ENCODE measurements around the gene DDX18.

DDX18 gene

GRCh38 chr2:117851969-117852368, 37.5 kb downstream of the DDX18 start:
- Histone ChIP-seq H3K9me2 (replicated peaks; ENCODE audit: insufficient read depth, low read length) (no peaks in the 10 kb centered on the region), H3K4me3 (ENCODE audit: low read length) (no peak overlapping the region), H4K20me1 (ENCODE audit: insufficient read depth, low read length) (no peaks in the 10 kb centered on the region), H3K36me3 (replicated peaks; ENCODE audit: insufficient read depth, low read length) (no peaks in the 10 kb centered on the region), H3K27me3 (replicated peaks; ENCODE audit: insufficient read depth, low read length) (no peaks in the 10 kb centered on the region), H3K9me3 (replicated peaks; ENCODE audit: insufficient read depth, low read length) (no peaks in the 10 kb centered on the region), H3K27ac (ENCODE audit: low read length) (no peak overlapping the region), H2AFZ (ENCODE audit: low read length) (no peak overlapping the region), H3K79me2 (ENCODE audit: low read length) (no peaks in the 10 kb centered on the region), H3F3A (ENCODE audit: insufficient read depth, low read length) (no peaks in the 10 kb centered on the region), H3K9ac (ENCODE audit: low read length) (no peak overlapping the region), H3K4me2 (ENCODE audit: low read depth, low read length) (no peak overlapping the region), H3K4me1 (ENCODE audit: low read length) (no peaks in the 10 kb centered on the region)
- TF ChIP-seq EZH2 (optimal IDR thresholded peaks at IDR 0.05; ENCODE audit: low read depth, low read length): no peak
- no peak for TF ChIP-seq EZH2phosphoT487 (IDR thresholded peaks at IDR 0.05; ENCODE audit: low read length)
- TF ChIP-seq CTCF (IDR thresholded peaks at IDR 0.05; ENCODE audit: low read length): no peak
- DNase-seq: no peak

GRCh38 chr2:117853316-117853715, 38.8 kb downstream of the DDX18 start:
- no peaks in the 10 kb centered on the region for H3K9me2 ChIP-seq (replicated peaks; ENCODE audit: insufficient read depth, low read length)
- H3K4me2 ChIP-seq (ENCODE audit: low read depth, low read length): no peak overlapping the region
- no peaks in the 10 kb centered on the region for H3K79me2 ChIP-seq (ENCODE audit: low read length)
- no peak overlapping the region for H3K27ac ChIP-seq (ENCODE audit: low read length)
- no peaks in the 10 kb centered on the region for H3F3A ChIP-seq (ENCODE audit: insufficient read depth, low read length)
- no peak for DNase-seq
- H2AFZ ChIP-seq (ENCODE audit: low read length): no peak overlapping the region
- no peaks in the 10 kb centered on the region for H3K4me1 ChIP-seq (ENCODE audit: low read length)
- H3K9ac ChIP-seq (ENCODE audit: low read length): no peak overlapping the region
- no peaks in the 10 kb centered on the region for H3K27me3 ChIP-seq (replicated peaks; ENCODE audit: insufficient read depth, low read length)
- no peaks in the 10 kb centered on the region for H4K20me1 ChIP-seq (ENCODE audit: insufficient read depth, low read length)
- no peak overlapping the region for H3K4me3 ChIP-seq (ENCODE audit: low read length)
- TF ChIP-seq EZH2 (optimal IDR thresholded peaks at IDR 0.05; ENCODE audit: low read depth, low read length) (no peak), EZH2phosphoT487 (IDR thresholded peaks at IDR 0.05; ENCODE audit: low read length) (no peak), CTCF (IDR thresholded peaks at IDR 0.05; ENCODE audit: low read length) (no peak)
- no peaks in the 10 kb centered on the region for H3K36me3 ChIP-seq (replicated peaks; ENCODE audit: insufficient read depth, low read length)
- H3K9me3 ChIP-seq (replicated peaks; ENCODE audit: insufficient read depth, low read length): no peaks in the 10 kb centered on the region

GRCh38 chr2:117853873-117854272, 39.4 kb downstream of the DDX18 start:
- H3K9ac ChIP-seq (ENCODE audit: low read length): no peak overlapping the region
- no peak overlapping the region for H3K4me3 ChIP-seq (ENCODE audit: low read length)
- TF ChIP-seq EZH2phosphoT487 (IDR thresholded peaks at IDR 0.05; ENCODE audit: low read length) (no peak), CTCF (IDR thresholded peaks at IDR 0.05; ENCODE audit: low read length) (no peak), EZH2 (optimal IDR thresholded peaks at IDR 0.05; ENCODE audit: low read depth, low read length) (no peak)
- no peaks in the 10 kb centered on the region for H3K9me2 ChIP-seq (replicated peaks; ENCODE audit: insufficient read depth, low read length)
- no peak for DNase-seq
- H3K79me2 ChIP-seq (ENCODE audit: low read length): no peaks in the 10 kb centered on the region
- H3K9me3 ChIP-seq (replicated peaks; ENCODE audit: insufficient read depth, low read length): no peaks in the 10 kb centered on the region
- H3K36me3 ChIP-seq (replicated peaks; ENCODE audit: insufficient read depth, low read length): no peaks in the 10 kb centered on the region
- no peak overlapping the region for H3K27ac ChIP-seq (ENCODE audit: low read length)
- H2AFZ ChIP-seq (ENCODE audit: low read length): no peak overlapping the region
- no peak overlapping the region for H3K4me2 ChIP-seq (ENCODE audit: low read depth, low read length)
- H3K27me3 ChIP-seq (replicated peaks; ENCODE audit: insufficient read depth, low read length): no peaks in the 10 kb centered on the region
- no peaks in the 10 kb centered on the region for H4K20me1 ChIP-seq (ENCODE audit: insufficient read depth, low read length)
- no peaks in the 10 kb centered on the region for H3K4me1 ChIP-seq (ENCODE audit: low read length)
- no peaks in the 10 kb centered on the region for H3F3A ChIP-seq (ENCODE audit: insufficient read depth, low read length)
